Measurements from ENCODE around the gene DNLZ. TPM values are rescaled to one million over a fixed set of nuclear protein-coding genes. Genes with fewer than 3 reads are reported as not detected.

Gene DNLZ
- total and polyA plus RNA-seq, 9 of the 15 experiments (the other 6 are each of a cell fraction or from before 2014, with no cell fraction given) = 0.17 to 44.6 (median 3.4) TPM

DNA sequence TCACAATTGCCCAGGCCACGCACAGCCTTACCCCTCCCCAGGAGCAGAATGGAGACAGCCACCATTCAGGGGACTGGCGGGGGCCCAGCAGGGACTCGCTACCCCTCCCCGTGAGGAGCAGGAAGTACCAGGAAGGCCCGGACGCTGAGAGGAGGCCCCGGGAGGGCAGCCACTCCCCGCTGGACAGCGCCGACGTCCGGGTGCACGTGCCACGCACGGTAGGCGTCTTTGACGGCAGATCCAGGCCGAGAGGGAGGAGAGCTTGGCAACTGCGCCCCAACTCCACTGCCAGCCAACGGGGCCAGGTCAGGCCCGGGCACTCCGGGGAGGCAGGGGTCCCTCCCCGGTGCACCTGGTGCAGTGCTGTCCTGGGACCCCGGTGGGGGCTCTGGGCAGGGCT is 14.0 kb downstream of the DNLZ start:
- CTCF ChIA-PET (ENCODE audit: low intra/inter-chr PET ratio) = no interaction called here
- TF ChIP-seq, protein P1, sequence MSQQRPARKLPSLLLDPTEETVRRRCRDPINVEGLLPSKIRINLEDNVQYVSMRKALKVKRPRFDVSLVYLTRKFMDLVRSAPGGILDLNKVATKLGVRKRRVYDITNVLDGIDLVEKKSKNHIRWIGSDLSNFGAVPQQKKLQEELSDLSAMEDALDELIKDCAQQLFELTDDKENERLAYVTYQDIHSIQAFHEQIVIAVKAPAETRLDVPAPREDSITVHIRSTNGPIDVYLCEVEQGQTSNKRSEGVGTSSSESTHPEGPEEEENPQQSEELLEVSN (IDR thresholded peaks at IDR 0.05; ENCODE audit: borderline replicate concordance in 1 of 2, extremely low read depth in 1 of 2, insufficient read depth in 1 of 2, insufficient read length in 1 of 2, low read depth in 1 of 2, low read length in 1 of 2, poor library complexity in 1 of 2, severe bottlenecking in 1 of 2) = peak in 1 of 2 experiments; percentile 44
- TF ChIP-seq, protein P2, sequence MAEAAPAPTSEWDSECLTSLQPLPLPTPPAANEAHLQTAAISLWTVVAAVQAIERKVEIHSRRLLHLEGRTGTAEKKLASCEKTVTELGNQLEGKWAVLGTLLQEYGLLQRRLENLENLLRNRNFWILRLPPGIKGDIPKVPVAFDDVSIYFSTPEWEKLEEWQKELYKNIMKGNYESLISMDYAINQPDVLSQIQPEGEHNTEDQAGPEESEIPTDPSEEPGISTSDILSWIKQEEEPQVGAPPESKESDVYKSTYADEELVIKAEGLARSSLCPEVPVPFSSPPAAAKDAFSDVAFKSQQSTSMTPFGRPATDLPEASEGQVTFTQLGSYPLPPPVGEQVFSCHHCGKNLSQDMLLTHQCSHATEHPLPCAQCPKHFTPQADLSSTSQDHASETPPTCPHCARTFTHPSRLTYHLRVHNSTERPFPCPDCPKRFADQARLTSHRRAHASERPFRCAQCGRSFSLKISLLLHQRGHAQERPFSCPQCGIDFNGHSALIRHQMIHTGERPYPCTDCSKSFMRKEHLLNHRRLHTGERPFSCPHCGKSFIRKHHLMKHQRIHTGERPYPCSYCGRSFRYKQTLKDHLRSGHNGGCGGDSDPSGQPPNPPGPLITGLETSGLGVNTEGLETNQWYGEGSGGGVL (CRISPR knock-in tag; IDR thresholded peaks at IDR 0.05) = no peak
- TF ChIP-seq ELF2 (CRISPR knock-in tag; IDR thresholded peaks at IDR 0.05) (no peak), ZNF830 (CRISPR knock-in tag; IDR thresholded peaks at IDR 0.05) (no peak), POLR2H (tag; IDR thresholded peaks at IDR 0.05; ENCODE audit: low read depth) (no peak), BHLHE40 (IDR thresholded peaks at IDR 0.05; ENCODE audit: low read length) (peak; percentile 70), EWSR1 (IDR thresholded peaks at IDR 0.05; ENCODE audit: borderline replicate concordance, low read depth, partially characterized antibody) (no peak), POLR2G (IDR thresholded peaks at IDR 0.05; ENCODE audit: low read depth, low read length) (peak; percentile 8; the same call in 1 of the 2 replicates)
- TF ChIP-seq, protein P3, sequence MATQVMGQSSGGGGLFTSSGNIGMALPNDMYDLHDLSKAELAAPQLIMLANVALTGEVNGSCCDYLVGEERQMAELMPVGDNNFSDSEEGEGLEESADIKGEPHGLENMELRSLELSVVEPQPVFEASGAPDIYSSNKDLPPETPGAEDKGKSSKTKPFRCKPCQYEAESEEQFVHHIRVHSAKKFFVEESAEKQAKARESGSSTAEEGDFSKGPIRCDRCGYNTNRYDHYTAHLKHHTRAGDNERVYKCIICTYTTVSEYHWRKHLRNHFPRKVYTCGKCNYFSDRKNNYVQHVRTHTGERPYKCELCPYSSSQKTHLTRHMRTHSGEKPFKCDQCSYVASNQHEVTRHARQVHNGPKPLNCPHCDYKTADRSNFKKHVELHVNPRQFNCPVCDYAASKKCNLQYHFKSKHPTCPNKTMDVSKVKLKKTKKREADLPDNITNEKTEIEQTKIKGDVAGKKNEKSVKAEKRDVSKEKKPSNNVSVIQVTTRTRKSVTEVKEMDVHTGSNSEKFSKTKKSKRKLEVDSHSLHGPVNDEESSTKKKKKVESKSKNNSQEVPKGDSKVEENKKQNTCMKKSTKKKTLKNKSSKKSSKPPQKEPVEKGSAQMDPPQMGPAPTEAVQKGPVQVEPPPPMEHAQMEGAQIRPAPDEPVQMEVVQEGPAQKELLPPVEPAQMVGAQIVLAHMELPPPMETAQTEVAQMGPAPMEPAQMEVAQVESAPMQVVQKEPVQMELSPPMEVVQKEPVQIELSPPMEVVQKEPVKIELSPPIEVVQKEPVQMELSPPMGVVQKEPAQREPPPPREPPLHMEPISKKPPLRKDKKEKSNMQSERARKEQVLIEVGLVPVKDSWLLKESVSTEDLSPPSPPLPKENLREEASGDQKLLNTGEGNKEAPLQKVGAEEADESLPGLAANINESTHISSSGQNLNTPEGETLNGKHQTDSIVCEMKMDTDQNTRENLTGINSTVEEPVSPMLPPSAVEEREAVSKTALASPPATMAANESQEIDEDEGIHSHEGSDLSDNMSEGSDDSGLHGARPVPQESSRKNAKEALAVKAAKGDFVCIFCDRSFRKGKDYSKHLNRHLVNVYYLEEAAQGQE (IDR thresholded peaks at IDR 0.05; ENCODE audit: borderline replicate concordance) = peak; percentile 20; the same call in 1 of the 2 replicates
- TF ChIP-seq, protein P3 (CRISPR knock-in tag; IDR thresholded peaks at IDR 0.05; ENCODE audit: low read depth) = no peak
- intact Hi-C loops (cut with micrococcal nuclease) = no loop called here
- FAIRE-seq (no peak), DNase-seq (ENCODE audit: extremely low read depth in 1 of 4, low spot score in 3 of 4) (no peak), ATAC-seq (no peak)
- H3K79me2 ChIP-seq (ENCODE audit: control insufficient read depth, insufficient read depth, low read length) = no peaks in the 10 kb centered on the region
- in situ Hi-C loops (cut with MboI) = loop anchor here (25.0 kb wide), 1 partner anchor 288 kb away; no protein-coding TSS in a partner anchor
- no peaks in the 10 kb centered on the region; the same call in 1 of the 2 replicates for H4K20me1 ChIP-seq (replicated peaks; ENCODE audit: control insufficient read depth, insufficient read depth, low read length)
- no TSS peak for BruUV-seq (replicated peaks)
- peaks cover 6% of the 10 kb centered on the region for H3K9me1 ChIP-seq (ENCODE audit: control insufficient read depth, insufficient read depth, low read length)
- H3K4me2 ChIP-seq (ENCODE audit: insufficient read depth, low read length) = no peak overlapping the region
- no peaks in the 10 kb centered on the region for H3K9me3 ChIP-seq (replicated peaks; ENCODE audit: control insufficient read depth, insufficient read depth, low read depth, low read length)
- no peaks in the 10 kb centered on the region for H3K36me3 ChIP-seq (ENCODE audit: control insufficient read depth, insufficient read depth, low read length)
- no peak overlapping the region; a peak in 1 of 4 replicates for H3K9ac ChIP-seq (ENCODE audit: insufficient read depth in 1 of 2, low read depth in 2 of 2, low read length in 2 of 2)
- H3K4me1 ChIP-seq (replicated peaks in 1 of 2; ENCODE audit: control insufficient read depth in 2 of 2, insufficient read depth in 2 of 2, low read length in 2 of 2) = peaks cover 12 to 94% of the 10 kb centered on the region in 2 experiments; a peak in 4 of 5 replicates
- 39% methylated on average over 14 of the region's 24 CpGs for WGBS (ENCODE audit: insufficient coverage, low coverage, missing lambda C conversion rate)
- no peak overlapping the region for H3K4me3 ChIP-seq
- POLR2A ChIA-PET = no interaction called here
- H2AFZ ChIP-seq (ENCODE audit: low read depth, low read length) = no peak overlapping the region
- no peaks in the 10 kb centered on the region for H3K27me3 ChIP-seq (ENCODE audit: control insufficient read depth in 2 of 2, insufficient read depth in 2 of 2, low read length in 2 of 2)
- no peak overlapping the region for H3K27ac ChIP-seq (ENCODE audit: extremely low read depth, low read depth, low read length)

Data from K562 (cell line).